Vagina (tissue), 2 donors: ENCODE measurements around the gene MAST2.

Experiments used
- POLR2A ChIP-seq, 2 donors: fragments of 450-650 bp; IDR thresholded peaks; one replicate each; pipeline ENCODE4 v1.6.1; 2017; ENCODE audit warnings: antibody characterized with exemption in 2 of 2, mild to moderate bottlenecking in 2 of 2, moderate library complexity in 2 of 2
- TF ChIP-seq, protein P1 (sequence below), 3 experiments: fragments of 450-650 bp in 2 of 3; fragments of 200-600 bp in 1 of 3; sonication (generic) in 1 of 3; IDR thresholded peaks; one replicate each; pipeline ENCODE4 v1.5.1; 2017 to 2019; ENCODE audit warnings: antibody characterized with exemption in 3 of 3, mild to moderate bottlenecking in 2 of 3, moderate library complexity in 2 of 3

DNA sequence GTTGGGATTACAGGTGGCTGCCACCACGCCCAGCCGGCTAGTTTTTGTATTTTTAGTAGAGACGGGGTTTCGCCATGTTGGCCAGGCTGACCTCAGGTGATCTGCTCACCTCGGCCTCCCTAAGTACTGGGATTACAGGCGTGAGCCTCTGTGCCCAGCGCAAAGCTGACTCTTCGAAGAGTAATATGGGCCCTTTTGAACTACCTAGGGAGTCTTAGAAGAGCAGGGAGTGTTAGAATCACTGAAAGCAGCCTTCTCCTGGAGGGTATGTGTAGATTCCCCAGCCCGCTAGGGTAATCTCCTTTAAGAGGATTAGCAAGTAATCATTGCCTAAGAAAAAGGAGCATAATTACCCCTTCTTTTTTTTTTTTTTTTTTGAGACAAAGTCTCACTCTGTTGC lies 6.5 kb upstream of the MAST2 start:
- no peak for TF ChIP-seq POLR2A (IDR thresholded peaks at IDR 0.05)
- TF ChIP-seq, protein P1, sequence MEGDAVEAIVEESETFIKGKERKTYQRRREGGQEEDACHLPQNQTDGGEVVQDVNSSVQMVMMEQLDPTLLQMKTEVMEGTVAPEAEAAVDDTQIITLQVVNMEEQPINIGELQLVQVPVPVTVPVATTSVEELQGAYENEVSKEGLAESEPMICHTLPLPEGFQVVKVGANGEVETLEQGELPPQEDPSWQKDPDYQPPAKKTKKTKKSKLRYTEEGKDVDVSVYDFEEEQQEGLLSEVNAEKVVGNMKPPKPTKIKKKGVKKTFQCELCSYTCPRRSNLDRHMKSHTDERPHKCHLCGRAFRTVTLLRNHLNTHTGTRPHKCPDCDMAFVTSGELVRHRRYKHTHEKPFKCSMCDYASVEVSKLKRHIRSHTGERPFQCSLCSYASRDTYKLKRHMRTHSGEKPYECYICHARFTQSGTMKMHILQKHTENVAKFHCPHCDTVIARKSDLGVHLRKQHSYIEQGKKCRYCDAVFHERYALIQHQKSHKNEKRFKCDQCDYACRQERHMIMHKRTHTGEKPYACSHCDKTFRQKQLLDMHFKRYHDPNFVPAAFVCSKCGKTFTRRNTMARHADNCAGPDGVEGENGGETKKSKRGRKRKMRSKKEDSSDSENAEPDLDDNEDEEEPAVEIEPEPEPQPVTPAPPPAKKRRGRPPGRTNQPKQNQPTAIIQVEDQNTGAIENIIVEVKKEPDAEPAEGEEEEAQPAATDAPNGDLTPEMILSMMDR (IDR thresholded peaks at IDR 0.05), result no peak
